ENCODE results near the gene C1orf35. TPM values are rescaled to one million over a fixed set of nuclear protein-coding genes. Genes with fewer than 3 reads are reported as not detected.

Gene C1orf35
- total RNA-seq, 1 experiment from 2014 or later, result 24.9 TPM

GRCh38 chr1:228107636-228108035 is 4.5 kb upstream of the C1orf35 start:
- Histone ChIP-seq H3K4me3 (ENCODE audit: low read depth in 2 of 2, low read length in 2 of 2) (no peak overlapping the region), H3K36me3 (ENCODE audit: control insufficient read depth, insufficient read depth, low read length) (peaks cover 2% of the 10 kb centered on the region; the same call in 1 of the 2 replicates), H3K27me3 (ENCODE audit: control insufficient read depth, insufficient read depth, low read length) (no peaks in the 10 kb centered on the region), H3K27ac (ENCODE audit: low read length) (no peak overlapping the region), H3K4me1 (ENCODE audit: control insufficient read depth, insufficient read depth, low read length) (peaks cover 15% of the 10 kb centered on the region), H3K9me3 (ENCODE audit: control insufficient read depth, insufficient read depth, low read depth, low read length) (no peaks in the 10 kb centered on the region)
- TF ChIP-seq, protein P1, sequence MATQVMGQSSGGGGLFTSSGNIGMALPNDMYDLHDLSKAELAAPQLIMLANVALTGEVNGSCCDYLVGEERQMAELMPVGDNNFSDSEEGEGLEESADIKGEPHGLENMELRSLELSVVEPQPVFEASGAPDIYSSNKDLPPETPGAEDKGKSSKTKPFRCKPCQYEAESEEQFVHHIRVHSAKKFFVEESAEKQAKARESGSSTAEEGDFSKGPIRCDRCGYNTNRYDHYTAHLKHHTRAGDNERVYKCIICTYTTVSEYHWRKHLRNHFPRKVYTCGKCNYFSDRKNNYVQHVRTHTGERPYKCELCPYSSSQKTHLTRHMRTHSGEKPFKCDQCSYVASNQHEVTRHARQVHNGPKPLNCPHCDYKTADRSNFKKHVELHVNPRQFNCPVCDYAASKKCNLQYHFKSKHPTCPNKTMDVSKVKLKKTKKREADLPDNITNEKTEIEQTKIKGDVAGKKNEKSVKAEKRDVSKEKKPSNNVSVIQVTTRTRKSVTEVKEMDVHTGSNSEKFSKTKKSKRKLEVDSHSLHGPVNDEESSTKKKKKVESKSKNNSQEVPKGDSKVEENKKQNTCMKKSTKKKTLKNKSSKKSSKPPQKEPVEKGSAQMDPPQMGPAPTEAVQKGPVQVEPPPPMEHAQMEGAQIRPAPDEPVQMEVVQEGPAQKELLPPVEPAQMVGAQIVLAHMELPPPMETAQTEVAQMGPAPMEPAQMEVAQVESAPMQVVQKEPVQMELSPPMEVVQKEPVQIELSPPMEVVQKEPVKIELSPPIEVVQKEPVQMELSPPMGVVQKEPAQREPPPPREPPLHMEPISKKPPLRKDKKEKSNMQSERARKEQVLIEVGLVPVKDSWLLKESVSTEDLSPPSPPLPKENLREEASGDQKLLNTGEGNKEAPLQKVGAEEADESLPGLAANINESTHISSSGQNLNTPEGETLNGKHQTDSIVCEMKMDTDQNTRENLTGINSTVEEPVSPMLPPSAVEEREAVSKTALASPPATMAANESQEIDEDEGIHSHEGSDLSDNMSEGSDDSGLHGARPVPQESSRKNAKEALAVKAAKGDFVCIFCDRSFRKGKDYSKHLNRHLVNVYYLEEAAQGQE (IDR thresholded peaks at IDR 0.05; ENCODE audit: insufficient read depth in 1 of 2, low read depth in 2 of 2, low read length in 1 of 2), result no peak
- TF ChIP-seq TCF7L2 (IDR thresholded peaks at IDR 0.05; ENCODE audit: low read depth, low read length), result no peak
- no peak for TF ChIP-seq CTCF (IDR thresholded peaks at IDR 0.05)
- no peak for TF ChIP-seq POLR2AphosphoS5 (IDR thresholded peaks at IDR 0.05; ENCODE audit: low read depth, low read length)
- TF ChIP-seq SIN3A (IDR thresholded peaks at IDR 0.05; ENCODE audit: borderline replicate concordance, insufficient read depth, low read depth, low read length), result no peak
- ATAC-seq, result no peak
- DNase-seq (ENCODE audit: low read depth, low spot score), result no peak
- ChIA-PET CTCF (no interaction called here), POLR2A (no interaction called here)
- intact Hi-C loops (cut with micrococcal nuclease; ENCODE audit: unreplicated experiment) (no loop called here), in situ Hi-C loops (cut with HindIII; ENCODE audit: low pct_unique_long_range_greater_than_20kb, low sequenced_read_pairs) (no loop called here)
- no TSS peak for BruUV-seq (replicated peaks)

DNA sequence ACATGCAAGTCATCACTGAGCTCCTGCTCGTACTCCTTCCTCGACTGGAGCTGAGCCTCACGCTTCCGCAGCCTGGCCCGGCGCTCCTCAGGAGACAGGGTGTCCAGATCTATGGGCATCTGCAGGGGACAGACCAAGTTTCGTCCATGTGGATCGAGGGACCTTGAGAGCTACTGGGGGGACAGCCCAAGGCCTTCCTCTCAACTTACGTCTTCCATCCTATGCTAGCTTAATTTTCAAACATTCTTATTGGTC is 3.6 kb upstream of the C1orf35 start:
- BruUV-seq (replicated peaks), result no TSS peak
- ATAC-seq, result no peak
- in situ Hi-C loops (cut with HindIII; ENCODE audit: low pct_unique_long_range_greater_than_20kb, low sequenced_read_pairs) (no loop called here), intact Hi-C loops (cut with micrococcal nuclease; ENCODE audit: unreplicated experiment) (no loop called here)
- Histone ChIP-seq H3K4me1 (ENCODE audit: control insufficient read depth, insufficient read depth, low read length) (peaks cover 16% of the 10 kb centered on the region), H3K36me3 (ENCODE audit: control insufficient read depth, insufficient read depth, low read length) (peaks cover 5% of the 10 kb centered on the region; the same call in 1 of the 2 replicates), H3K27me3 (ENCODE audit: control insufficient read depth, insufficient read depth, low read length) (no peaks in the 10 kb centered on the region), H3K4me3 (ENCODE audit: low read depth in 2 of 2, low read length in 2 of 2) (no peak overlapping the region), H3K9me3 (ENCODE audit: control insufficient read depth, insufficient read depth, low read depth, low read length) (no peaks in the 10 kb centered on the region), H3K27ac (ENCODE audit: low read length) (no peak overlapping the region)
- CTCF ChIA-PET, result interaction anchor here (0.5 kb wide), 1 partner anchor 31 kb away, joined by 8 read pairs; no protein-coding TSS in a partner anchor
- no peak for DNase-seq (ENCODE audit: low read depth, low spot score)
- POLR2A ChIA-PET, result interaction anchor here (0.6 kb wide), 1 partner anchor 60 kb away, joined by 3 read pairs; no protein-coding TSS in a partner anchor
- TF ChIP-seq SIN3A (IDR thresholded peaks at IDR 0.05; ENCODE audit: borderline replicate concordance, insufficient read depth, low read depth, low read length) (no peak), TCF7L2 (IDR thresholded peaks at IDR 0.05; ENCODE audit: low read depth, low read length) (no peak), CTCF (IDR thresholded peaks at IDR 0.05) (no peak), POLR2AphosphoS5 (IDR thresholded peaks at IDR 0.05; ENCODE audit: low read depth, low read length) (no peak)
- TF ChIP-seq, protein P1 (IDR thresholded peaks at IDR 0.05; ENCODE audit: insufficient read depth in 1 of 2, low read depth in 2 of 2, low read length in 1 of 2), result no peak
